Daoy (cell line): ENCODE measurements around the gene RNF215. TPM values are rescaled to one million over a fixed set of nuclear protein-coding genes. Genes with fewer than 3 reads are reported as not detected.
"Not testable (repeated sequence)": the region's sequence is repeated elsewhere in the genome, so short reads cannot be mapped to it uniquely, and the experiment has no call there.

Source experiments
- DNase-seq: peaks from one replicate; pipeline ENCODE4 v3.0.0-alpha.2; 2015; ENCODE audit warnings: low read depth
- total RNA-seq: library from RNA; depleted of rRNA; stranded (reverse); fragments of >200 nt; shearing (Covaris generic); gene quantifications from 2 replicates; pipeline ENCODE4 v1.2.3, GENCODE V29; 2014

The RNF215 gene
- total RNA-seq, 1 experiment from 2014 or later: 19.2 TPM

DNA sequence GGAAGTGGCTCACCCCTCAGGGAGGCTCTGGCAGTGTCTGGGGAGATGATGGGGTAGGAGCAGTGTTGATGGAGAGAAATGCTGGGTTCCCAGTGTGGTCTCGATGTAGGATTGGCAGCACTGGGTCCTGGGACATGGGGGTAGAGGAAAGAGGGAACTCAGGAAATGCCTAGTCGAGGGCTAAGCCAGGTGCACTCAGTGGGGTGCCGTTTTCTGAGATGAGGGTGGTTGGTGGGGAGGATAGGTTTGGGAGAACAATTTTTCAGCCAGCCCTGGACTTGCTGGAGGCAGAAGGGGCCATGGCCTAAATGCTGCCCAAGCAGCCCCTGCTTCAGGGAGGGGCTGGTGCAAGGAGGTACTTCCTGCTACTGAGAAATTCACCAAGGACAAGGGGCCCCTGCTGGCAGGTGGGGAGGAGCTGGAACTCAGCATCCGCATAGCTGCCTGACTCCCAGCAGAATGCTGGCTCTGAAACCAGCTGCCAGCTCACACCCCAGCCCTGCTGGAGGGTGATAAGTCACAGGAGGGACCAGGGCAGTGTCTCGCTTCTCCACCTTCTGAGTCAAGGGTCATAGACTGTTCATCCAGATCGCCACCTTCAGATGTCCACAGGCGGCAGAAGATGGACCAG is 24.4 kb downstream of the RNF215 start:
- no peak for DNase-seq

DNA sequence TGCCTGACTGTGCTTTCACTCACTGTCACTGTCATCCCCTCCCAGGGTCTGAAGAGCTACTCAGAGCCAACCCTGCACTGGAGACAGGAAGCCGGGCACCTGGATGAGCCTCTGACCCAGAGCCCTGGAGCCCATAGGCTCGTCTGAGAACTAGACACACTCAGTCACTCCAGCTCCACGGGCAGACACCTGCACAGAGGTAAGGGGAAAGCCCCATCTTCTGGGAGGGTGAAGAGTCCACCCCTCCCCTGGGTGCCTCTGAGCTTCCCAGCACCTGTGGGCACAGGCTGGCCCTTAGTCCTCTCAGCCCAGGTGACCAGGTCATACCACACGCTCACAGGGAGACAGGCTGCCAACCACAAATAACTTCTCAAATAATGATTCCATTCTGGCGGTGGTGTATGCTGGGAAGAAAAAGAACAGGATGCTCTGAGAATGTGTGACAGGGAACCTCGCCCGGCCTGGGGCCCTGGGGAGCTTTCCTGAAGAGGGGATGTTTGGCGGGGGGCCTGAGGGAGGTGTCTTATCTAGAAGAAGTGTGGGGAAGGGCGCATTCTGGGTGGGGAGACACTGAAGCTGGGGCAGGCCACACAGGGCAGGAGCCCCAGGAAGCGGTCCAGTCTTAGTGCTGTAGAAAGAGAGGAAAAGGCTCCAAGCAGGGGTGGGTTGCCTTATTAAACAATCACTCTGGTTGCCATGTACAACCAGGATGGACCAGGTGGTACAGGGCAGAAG is 25.1 kb downstream of the RNF215 start:
- DNase-seq: no peak

DNA sequence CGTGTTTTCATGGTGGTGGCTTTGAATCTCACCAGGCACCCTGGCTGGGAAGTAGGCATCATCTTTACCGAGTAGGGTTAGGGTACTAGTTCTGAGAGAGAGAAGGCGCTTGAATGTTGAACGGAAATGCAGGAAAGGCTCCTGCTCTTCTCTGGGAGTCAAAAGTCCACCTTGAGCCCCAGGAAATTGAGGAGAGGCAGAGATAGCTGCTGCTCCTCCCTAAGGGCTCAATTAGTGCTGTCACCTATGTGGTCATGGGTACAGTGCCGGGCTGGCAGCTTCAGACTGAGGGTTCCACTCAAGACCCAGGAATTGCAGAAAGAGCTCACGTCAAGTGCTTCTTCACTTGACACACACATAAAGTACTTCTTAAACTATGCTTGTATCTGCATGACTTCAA is 28.7 kb downstream of the RNF215 start:
- DNase-seq: no peak

DNA sequence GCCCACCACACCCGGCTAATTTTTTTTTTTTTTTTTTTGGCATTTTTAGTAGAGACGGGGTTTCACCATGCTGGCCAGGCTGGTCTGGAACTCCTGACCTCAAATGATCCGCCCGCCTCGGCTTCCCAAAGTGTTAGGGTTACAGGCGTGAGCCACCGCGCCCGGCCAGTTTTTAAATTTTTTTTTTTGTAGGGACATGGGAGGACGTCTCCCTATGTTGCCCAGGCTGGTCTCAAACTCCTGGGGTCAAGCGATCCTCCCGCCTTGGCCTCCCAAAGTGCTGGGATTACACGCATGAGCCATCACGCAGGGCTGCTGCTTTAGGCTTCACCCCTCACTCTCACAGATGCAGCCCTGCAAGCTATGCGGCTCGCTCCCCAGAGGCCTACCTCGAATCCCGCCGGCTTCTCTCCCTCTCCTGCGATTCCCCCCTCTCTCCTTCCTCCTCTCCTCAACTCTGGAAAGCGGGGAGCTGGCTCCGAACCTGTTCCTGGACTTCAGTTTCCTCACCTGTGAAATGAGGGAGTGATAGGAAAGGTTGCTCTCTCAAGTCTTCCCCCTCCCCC is 29.5 kb downstream of the RNF215 start:
- no peak for DNase-seq

DNA sequence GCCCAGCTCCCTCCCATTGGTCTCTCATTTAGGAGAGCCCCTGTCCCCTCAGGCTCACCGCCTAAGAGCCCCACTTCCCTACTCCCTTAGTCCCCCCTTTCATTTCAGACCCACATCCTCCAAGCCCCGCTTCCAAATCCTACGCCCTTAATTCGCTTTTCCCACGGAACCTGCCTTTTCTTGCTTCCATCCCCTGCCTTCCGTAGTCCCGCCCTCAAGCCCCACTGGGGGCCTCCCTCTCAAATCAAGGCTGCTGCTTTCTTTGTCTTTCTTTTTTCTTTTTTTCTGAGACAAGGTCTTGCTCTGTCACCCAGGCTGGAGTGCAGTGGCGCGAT is 30.0 kb downstream of the RNF215 start:
- no peak for DNase-seq

DNA sequence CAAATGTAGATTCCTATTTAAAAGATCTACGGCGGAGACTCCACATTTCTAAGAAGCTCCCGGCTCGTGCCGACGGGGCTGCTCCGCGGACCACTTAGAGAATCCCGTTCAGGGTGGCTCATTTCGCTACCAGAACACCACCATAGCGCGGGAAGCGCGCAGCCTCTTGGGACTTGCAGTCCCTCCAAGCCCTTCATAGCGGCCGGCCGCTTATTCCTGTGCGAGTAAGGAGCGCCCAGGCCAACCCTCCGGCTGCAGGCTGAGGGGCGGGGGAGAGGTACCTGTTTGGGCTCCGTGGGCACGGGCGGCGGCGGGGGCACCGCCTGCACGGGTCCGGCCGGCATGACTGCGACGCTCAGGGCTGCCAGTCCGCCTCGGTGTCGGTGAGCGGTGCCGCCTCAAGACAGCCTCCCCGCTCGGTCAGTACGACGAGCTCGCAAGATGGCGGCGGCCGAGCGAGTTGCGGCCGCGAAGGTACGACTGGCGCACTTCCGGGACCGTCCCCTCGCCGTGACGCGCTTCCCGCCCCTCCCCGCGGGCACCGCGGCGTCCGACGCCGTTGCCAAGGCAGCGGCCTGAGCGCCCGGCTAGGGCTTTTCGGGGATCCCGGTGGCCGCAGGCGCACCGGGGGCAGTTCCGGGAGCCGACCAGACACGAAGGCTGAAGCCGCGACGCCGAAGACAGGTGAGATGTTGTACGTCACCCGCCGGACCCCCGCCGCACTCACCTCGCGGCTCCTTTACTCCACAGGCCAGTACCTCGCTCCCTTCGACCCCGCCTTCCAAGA is 30.6 kb downstream of the RNF215 start, which contains the start of the genes CCDC157 and SF3A1:
Gene CCDC157 (plus strand): TSS at position 559 of the 787 bp plus-strand sequence. CDS start 8,994 bp downstream, outside the sequence.
Gene SF3A1 (minus strand): TSS at position 446 of the 787 bp plus-strand sequence. CDS start 102 bp downstream, at position 344.
- DNase-seq: peak; percentile 94

DNA sequence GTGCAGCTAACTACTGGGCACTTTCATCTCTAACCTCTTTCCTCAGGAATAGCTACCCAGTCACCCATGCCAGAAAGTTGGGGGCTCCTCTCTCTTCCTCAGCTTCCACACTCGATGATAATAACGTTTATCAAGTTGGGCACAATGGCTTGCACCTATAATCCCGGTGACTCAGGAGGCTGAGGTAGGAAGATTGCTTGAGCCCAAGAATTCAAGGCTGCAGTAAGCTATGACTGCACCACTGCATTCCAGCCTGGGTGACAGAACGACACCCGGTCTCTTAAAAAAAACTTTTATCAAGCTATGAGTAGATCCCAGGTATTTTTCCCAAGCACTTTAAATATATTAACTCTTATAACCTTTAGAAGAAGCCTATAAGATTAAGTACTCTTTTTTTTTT is 32.6 kb downstream of the RNF215 start:
- no peak for DNase-seq

DNA sequence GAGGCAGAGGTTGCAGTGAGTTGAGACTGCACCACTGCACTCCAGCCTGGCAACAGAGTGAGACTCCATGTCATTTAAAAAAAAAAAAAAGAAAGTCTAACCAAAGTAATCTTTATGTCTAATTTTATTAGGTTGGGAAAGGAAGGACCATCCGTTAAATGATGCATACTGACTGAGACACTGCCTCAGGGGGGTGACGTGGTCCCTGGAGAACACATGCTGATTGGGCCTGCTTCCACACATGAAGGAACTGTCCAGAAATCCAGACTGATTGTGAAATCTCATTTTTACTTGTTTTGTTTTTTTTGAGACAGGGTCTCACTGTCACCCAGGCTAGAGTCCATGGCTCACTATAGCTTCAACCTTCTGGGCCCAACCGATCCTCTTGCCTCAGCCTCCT is 36.0 kb downstream of the RNF215 start:
- DNase-seq: no peak

DNA sequence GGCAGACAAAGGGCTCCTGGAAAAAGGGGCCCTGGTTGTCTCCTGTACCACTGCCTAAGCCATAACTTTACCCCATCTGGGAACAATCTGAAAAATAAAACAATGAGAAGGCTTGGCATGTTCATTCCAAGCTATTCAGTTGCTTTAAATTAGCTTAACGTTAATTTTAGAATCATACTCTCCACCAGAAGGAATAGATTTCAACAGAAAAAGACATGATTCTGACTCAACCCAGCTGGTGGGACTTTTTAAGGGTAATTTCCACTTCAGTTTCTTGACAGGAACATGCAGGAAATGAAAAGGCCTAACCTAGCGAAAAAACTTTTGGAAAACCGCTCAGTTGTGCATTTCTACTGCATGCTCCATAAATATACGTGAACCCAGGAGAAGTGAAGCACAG is 38.4 kb downstream of the RNF215 start:
- DNase-seq: no peak

DNA sequence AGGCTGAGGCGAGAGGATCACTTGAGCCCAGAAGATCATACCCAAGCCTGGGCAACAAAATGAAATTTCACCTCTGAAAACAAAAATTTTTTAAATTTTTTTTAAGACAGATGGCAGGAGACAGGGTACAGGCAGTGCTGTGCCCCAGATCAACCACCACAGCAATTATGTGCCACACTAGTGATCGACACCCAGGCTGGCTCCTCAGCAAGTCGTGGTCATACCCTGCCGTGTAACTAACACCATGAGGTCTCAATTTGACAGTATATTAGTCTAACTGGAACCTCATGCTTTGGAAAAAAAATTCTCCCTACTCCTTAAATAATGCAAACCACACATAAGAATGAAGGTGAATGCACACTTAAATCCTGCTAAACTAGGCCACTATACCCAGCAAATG is 38.8 kb downstream of the RNF215 start:
- DNase-seq: no peak

DNA sequence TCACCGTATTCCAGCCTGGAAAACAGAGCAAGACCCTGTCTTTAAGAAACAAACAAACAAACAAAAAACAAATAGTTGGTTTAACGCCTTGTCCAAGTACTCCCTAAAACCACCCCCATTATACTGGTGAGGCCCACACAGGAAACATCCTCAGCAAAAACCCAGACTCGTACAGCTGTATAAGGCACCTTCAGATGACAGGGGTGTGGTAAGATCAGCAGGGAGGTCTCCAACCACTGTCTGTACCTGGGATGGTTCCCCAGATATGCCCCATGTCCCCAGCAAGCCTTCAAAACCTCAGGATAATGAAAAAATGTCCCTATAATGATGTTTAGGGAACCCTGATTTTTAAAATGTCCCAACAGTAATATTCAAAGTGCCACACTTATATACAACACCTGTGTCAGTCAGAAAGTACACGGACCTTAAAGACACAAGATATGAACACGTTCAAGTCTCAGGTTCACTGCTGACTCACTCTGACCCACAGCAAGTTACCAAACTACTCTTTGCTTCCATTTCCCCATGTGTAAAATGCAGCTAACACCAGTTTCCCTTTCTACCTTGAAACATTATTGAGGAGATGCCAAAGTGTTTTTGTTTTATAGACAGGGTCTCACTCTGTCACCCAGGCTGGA is 39.8 kb downstream of the RNF215 start:
- DNase-seq: no peak

DNA sequence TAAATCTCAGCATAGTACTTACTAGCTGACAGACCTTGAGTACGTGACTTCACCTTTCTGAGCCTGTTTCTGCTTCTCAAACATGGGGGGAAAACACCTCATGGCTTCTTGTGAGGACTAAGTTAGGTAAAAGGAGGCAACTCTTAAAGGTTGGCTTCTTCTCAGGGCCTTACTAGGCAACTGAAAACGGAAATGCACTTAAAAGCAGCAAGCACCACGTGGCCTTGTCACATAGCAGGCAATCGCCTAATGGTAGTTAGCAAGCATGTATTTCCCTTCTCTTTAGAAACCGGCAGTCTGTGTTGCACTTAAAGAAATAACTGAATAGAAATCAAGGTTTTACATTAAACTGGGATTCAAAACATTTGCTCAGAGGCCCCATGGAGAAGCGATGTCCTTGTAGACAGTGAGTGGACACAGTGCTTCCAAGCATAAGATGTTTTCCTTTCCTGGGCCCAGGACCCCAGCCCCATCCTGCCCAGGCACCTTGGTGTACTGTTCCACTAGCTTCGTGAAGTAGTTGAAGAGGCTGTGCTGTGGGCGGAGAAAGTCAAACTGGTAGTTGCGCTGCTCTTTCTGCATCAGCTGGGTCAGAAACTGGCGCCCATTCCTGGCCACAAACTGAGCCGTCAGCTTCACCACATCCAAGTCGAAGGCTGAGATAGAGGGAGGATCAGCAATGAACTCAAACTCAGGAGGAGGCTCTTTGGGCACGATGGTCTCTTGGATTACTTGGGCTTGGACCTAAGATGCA is 42.6 kb downstream of the RNF215 start:
- DNase-seq: no peak

DNA sequence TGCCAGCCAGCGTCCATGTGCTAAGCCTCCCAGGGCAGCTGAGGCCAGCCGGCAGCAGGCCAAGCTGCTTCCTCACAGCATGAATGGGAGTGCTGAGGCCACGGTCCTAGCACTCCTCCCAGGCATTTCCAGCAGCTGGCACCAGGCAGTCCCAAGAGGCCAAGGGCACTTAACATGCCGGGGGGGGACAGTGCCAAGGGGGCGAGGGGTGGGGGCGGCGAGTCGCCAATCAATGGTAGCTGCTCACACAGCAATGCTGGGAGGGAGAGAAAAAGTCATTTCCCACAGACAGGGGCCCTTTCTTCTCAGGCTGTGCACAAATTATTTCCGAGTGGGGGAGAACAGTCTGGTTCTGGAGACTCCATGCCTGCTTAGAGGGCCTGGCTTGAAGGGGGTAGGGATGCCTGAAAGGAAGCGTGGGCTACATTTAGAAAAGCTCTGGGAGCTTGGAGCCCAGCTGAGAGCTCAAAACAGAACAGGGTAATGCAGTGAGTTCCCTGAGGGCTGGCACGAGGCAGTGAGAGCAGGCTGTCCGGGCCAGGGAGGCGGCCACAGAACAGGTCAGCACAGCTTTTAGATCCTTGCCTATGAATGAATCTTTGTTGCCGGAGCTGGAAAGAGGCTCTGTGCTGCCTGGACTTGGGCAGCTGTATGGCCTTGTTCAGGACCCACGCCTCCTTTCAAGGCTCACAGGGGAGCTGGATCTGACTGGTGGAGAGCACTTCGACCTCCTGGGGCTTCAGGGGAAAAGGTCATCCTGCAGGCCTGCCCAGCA is 46.1 kb downstream of the RNF215 start:
- no peak for DNase-seq

DNA sequence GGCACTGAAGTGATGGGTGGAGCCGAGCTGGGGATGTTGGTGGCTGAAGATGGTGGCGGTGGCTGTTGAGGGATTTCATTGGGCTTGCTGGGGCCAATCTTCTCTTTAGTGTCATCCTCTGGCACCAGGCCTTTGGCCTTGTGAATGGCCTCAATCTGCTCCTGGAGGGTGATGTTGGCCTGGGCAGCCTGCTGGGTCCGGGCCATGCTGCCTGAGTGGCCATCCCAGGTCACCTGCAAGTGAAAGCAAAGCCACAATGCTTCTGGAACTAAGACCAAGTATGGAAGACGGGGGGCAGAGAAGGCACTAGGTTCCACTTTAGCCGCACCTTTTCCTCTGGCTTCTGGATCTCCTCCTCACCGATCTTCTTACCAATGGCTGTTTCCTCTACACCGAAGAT is 48.4 kb downstream of the RNF215 start:
- DNase-seq: no peak

DNA sequence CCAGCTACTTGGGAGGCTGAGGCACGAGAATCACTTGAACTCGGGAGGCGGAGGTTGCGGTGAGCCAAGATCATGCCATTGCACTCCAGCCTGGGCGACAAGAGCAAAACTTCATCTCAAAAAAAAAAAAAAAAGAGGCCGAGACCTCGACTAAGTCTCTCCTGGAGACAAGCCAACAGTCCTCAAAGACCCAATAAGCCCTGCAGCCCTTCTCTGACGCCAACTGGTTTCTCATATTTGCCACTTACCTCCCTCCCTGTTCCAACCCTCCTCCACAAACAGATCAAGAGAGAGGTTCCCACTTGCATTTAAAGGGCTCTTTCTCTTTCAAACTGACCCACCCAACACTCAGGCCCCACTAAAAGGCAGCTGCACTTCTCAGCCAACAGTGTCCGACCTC is 48.9 kb downstream of the RNF215 start:
- not testable (repeated sequence) for DNase-seq

DNA sequence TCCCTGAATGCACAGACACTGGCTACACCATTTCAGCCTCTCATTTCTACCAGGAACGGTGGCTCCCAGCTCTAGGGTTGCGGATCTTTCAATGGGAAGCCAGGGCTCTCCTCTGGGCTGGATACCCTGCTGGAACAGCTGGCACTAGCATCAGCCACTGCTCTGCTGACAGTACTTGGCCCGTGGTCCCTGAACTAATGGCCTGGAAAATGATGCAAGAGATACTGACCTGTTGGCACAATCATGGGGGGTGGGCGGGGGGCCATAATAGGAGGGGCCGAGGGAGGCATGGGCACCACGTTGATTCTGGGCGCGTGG is 49.8 kb downstream of the RNF215 start:
- no peak for DNase-seq

DNA sequence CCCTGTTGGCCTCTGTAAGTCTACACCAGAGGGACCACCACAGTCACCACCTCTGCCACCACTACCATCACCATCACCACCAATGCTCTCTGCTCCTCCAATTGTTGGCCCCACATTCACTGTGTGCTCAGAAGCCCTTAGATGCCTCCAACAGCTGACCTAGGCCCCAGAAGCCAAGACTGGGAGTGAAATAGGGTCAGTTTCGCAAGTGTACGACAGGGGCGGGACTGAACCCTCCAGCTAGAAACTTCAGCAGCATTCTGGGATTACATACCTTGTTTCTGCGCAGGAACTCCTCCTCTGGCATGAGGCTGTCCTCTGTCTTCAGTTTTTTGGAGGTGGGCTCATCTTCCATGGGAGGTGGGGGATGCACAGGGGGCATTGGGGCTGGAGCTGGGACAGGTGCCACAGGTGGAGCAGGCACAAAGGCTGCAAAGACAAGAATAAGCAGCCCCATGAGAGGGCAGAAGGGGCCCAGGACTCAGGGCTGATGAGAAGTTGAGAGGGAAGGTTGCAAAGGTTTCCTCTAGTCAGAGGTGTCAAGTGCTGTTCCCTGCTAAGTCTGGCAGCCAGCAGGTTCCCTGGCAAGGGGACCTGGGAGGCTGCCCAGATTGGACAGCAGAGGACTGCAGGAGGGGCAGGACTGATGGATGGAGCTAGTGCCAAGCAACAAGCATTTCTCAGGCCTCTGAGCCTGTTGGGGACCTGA is 50.3 kb downstream of the RNF215 start:
- no peak for DNase-seq

DNA sequence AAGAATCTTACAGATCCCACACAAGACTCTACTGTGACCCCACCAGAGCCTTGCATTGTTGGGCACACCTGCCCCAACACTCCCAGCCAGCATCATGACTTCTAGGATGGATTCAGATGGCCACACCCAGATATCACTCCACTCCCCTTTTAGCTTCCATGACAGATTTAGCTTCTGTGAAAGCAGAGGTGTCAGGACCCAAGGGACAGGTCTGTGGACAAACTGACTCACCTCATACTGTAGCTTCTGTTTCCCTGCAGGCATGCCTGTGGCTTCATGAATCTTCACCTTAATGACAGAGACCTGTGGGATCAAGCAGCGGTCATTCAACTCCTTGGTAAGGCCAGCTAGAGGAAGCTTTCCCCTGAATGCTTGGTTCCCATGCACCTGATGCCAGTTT is 52.0 kb downstream of the RNF215 start:
- DNase-seq: no peak

DNA sequence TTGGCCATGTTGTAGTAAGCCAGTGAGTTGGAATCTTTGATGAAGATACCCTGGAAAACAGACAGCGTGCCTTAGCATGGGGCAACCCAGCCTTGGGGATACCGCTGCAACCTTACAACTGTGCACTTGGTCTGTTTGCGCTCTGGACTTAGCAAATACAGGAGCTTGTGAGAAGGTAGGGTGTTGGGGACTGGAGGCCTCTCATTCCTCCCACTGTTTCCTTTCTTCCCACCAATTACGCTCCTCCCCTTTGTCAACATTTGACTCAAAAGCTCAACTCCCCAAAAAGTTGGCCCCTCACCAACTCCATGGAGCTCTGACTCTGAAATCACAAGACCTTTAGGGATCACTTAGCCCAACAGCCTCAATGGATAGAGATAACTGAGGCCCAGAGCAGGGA is 52.6 kb downstream of the RNF215 start:
- DNase-seq: no peak

DNA sequence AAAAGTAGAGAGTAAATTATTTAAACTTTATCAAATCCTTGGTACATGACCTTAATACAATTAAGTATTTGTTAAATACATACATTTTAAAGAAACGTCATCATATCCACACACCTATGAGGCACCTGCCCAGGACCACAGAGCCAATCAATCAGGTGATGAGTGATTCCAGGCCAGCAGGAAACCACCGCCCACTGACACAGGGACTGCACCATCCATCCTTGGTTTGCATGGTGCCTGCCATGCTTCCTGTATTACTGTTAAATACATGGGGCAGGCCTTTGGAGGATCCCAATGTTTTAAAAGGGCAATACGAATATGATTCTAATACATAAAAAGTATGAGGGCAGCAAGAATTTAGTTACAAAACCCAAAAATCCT is 53.5 kb downstream of the RNF215 start:
- DNase-seq: no peak
